ENCODE data around the gene PLXNB2.
"Not testable (repeated sequence)": the region's sequence is repeated elsewhere in the genome, so short reads cannot be mapped to it uniquely, and the experiment has no call there.

DNA sequence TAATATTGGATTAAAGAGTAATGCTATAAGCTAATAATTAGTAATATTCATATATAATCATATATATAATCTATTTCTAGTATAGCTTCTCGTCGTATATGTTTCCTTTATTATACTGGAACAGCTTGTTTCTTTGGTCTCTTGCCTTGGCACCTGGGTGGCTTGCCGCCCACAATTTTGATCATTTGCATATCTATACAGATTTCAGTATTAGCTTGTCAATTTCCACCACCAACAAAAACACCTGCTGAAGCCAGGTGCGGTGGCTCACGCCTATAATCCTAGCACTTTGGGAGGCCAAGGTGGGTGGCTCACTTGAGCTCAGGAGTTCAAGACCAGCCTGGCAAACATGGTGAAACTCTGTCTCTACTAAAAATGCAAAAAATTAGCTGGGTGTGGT lies 27.0 kb upstream of the PLXNB2 start:
- not testable (repeated sequence) for TF ChIP-seq TAF1, POLR2A, SPI1 (IDR thresholded peaks at IDR 0.05; ENCODE audit: low read depth, low read length)

Data from GM12891 (cell line).